Epithelial cell of esophagus (primary cell): ENCODE results near the gene SESN3.

ENCODE experiments used
- DNase-seq: peaks from one replicate; pipeline ENCODE4 v3.0.0; 2010; ENCODE audit warnings: low read depth
- H3K4me3 ChIP-seq: 2 replicates; pipeline ENCODE4 v1.5.1; 2011; ENCODE audit warnings: mild to moderate bottlenecking, low read length, control low read depth
- TF ChIP-seq, protein P1 (sequence below): IDR thresholded peaks from 2 replicates; pipeline ENCODE4 v1.5.1; 2011; ENCODE audit warnings: low read depth, mild to moderate bottlenecking, low read length, control low read depth, inconsistent platforms; ENCODE audit not compliant: insufficient read depth; ENCODE audit errors: missing control alignments

The SESN3 gene

DNA sequence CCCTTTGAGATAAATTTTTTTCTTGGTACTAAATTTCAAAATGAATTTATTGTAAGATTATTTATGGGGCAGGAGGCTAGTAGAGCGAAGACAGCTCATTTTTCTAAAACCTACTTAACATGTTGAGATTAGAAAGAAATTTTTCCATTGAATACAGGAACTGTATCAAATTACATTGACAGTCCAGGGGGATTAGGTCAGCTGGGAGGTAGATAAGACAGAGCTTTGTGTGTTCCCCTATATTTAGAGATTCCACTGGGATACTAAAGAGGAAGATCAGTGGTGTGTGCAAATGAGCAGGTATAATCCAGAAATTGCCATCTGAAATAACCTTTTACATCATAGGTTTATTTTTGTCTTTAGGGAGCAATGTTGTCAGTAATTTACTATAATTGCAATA is 109.3 kb downstream of the SESN3 start:
- no peak overlapping the region for H3K4me3 ChIP-seq

DNA sequence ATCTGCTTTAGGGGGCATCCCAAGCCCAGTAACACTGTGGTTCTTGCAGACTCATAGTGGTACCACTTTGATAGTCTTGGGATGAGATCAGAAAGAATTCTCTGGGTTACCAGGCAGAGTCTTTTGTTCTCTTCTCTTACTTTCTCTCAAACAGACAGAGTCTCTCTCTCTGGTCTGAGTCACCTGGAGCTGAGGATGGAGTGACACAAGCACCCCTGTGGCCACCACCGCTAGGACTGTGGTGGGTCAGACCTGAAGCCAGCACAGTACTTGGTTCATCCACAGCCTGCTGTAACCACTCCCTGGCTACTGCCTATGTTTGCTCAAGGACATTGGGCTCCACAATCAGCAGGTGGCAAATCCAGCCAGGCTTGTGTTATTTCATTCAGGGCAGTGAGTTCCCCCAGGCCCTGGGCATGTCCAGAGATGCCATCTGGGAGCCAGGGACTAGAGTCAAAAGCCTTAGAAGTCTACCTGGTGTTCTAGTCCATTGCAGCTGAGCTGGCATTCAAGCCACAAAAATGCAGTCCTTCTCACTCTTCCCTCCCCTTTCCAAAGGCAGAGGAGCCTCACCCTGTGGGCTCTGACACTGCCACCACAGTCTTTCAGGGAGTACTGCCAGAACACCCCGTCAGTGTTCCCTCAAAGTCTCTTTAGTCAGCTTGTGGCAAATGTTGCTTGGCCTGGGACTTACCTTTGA is 111.5 kb downstream of the SESN3 start:
- no peak overlapping the region for H3K4me3 ChIP-seq
- DNase-seq: peak; percentile 65
- TF ChIP-seq, protein P1, sequence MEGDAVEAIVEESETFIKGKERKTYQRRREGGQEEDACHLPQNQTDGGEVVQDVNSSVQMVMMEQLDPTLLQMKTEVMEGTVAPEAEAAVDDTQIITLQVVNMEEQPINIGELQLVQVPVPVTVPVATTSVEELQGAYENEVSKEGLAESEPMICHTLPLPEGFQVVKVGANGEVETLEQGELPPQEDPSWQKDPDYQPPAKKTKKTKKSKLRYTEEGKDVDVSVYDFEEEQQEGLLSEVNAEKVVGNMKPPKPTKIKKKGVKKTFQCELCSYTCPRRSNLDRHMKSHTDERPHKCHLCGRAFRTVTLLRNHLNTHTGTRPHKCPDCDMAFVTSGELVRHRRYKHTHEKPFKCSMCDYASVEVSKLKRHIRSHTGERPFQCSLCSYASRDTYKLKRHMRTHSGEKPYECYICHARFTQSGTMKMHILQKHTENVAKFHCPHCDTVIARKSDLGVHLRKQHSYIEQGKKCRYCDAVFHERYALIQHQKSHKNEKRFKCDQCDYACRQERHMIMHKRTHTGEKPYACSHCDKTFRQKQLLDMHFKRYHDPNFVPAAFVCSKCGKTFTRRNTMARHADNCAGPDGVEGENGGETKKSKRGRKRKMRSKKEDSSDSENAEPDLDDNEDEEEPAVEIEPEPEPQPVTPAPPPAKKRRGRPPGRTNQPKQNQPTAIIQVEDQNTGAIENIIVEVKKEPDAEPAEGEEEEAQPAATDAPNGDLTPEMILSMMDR: no peak

More for the DNA sequence above, 109.3 kb downstream of the SESN3 start:
- DNase-seq: no peak
- TF ChIP-seq, protein P1: no peak

DNA sequence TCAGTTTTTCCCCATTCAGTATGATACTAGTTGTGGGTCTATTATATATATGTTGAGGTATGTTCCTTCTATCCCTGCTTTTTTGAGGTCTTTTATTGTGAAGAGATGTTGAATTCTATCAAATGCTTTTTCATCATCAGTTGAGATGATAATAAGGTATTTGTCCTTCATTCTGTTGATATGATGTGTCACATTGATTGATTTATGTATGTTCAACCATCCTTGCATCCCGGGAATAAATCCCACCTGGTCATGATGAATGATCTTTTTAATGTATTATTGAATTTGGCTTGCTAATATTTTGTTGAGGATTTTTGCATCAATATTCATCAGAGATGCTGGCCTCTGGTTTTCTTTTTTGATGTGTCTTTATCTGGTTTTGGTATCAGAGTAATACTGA is 115.4 kb downstream of the SESN3 start:
- DNase-seq: no peak
- TF ChIP-seq, protein P1: no peak

More for the DNA sequence above, 115.4 kb downstream of the SESN3 start:
- no peak overlapping the region for H3K4me3 ChIP-seq
